ENCODE measurements around the gene NUP188. TPM values are rescaled to one million over a fixed set of nuclear protein-coding genes. Genes with fewer than 3 reads are reported as not detected.

Gene NUP188
- total and polyA plus RNA-seq, 2 donors (not counting 3 experiments of a cell fraction or from before 2014, with no cell fraction given): 62.7 to 66.2 TPM

DNA sequence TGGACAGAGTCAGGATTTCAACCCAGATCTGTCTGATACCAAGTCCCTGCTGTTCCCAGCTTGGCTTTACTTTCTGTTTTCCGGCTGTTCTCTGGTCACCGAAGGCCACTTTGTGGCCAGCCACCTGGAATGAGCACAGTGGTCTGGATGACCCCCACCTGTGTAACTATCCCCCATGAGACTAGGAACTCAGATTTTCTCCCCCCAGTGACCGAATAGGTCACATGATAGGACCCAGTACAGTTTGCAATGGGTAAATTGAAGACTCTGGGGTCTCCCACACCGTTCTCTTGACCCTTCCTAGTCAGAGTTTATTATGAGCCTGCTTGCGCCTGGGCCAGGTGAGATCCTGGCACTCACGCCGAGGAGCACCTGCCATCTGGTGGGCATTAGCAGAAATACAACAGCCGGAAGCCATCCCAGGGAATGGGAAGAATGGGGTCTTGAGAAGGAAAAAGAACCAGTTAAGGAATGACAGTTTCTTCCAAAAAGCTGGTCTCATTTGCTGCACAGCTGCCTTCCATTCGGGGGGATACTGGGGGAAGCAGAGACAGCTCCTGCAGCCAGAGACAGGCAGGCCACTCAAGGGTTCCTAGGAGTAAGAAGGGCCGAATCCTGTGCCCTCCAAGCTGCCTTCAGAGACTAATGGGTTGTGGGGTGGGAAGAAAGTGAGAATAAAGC lies 19.6 kb upstream of the NUP188 start:
- FAIRE-seq (peak; percentile 49), DNase-seq (ENCODE audit: low read depth, low spot score) (peak; percentile 65)
- H2AFZ ChIP-seq (ENCODE audit: low read depth, low read length): no peak overlapping the region
- no peak overlapping the region for H3K4me3 ChIP-seq (replicated peaks in 1 of 3; ENCODE audit: insufficient read depth in 1 of 3, low read depth in 1 of 3, low read length in 3 of 3)
- H3K79me2 ChIP-seq (ENCODE audit: control insufficient read depth, insufficient read depth, low read length): no peaks in the 10 kb centered on the region
- H3K27ac ChIP-seq (ENCODE audit: insufficient read depth, low read depth, low read length): no peak overlapping the region
- H3K4me2 ChIP-seq (ENCODE audit: insufficient read depth, low read length): no peak overlapping the region
- H3K9ac ChIP-seq (replicated peaks; ENCODE audit: extremely low read depth, insufficient read depth, low read length): no peak overlapping the region
- ChIA-PET CTCF (interaction anchor here (0.7 to 7.2 kb wide), 27 partner anchors 8 to 195 kb away, joined by 3 to 146 read pairs (median 4); partner anchors contain the start of genes ENDOG, KYAT1, LRRC8A and SH3GLB2), POLR2A (no interaction called here)
- no peaks in the 10 kb centered on the region for H3K9me3 ChIP-seq (replicated peaks; ENCODE audit: control insufficient read depth, insufficient read depth, low read length)
- TF ChIP-seq, protein P1, sequence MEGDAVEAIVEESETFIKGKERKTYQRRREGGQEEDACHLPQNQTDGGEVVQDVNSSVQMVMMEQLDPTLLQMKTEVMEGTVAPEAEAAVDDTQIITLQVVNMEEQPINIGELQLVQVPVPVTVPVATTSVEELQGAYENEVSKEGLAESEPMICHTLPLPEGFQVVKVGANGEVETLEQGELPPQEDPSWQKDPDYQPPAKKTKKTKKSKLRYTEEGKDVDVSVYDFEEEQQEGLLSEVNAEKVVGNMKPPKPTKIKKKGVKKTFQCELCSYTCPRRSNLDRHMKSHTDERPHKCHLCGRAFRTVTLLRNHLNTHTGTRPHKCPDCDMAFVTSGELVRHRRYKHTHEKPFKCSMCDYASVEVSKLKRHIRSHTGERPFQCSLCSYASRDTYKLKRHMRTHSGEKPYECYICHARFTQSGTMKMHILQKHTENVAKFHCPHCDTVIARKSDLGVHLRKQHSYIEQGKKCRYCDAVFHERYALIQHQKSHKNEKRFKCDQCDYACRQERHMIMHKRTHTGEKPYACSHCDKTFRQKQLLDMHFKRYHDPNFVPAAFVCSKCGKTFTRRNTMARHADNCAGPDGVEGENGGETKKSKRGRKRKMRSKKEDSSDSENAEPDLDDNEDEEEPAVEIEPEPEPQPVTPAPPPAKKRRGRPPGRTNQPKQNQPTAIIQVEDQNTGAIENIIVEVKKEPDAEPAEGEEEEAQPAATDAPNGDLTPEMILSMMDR (IDR thresholded peaks at IDR 0.05; ENCODE audit: extremely low read depth in 1 of 2, insufficient read depth in 1 of 2, low read depth in 1 of 2, low read length in 2 of 2): peak; percentile 74 to 79
- no peak for TF ChIP-seq JUN (IDR thresholded peaks at IDR 0.05; ENCODE audit: borderline replicate concordance, insufficient read depth, insufficient read length, low read depth)
- H3K27me3 ChIP-seq (ENCODE audit: control insufficient read depth in 2 of 2, insufficient read depth in 2 of 2, low read length in 2 of 2): no peaks in the 10 kb centered on the region
- H4K20me1 ChIP-seq (replicated peaks; ENCODE audit: control insufficient read depth, extremely low read depth, insufficient read depth, low read length): no peaks in the 10 kb centered on the region
- no peaks in the 10 kb centered on the region for H3K36me3 ChIP-seq (ENCODE audit: control insufficient read depth in 2 of 2, extremely low read depth in 1 of 2, insufficient read depth in 2 of 2, low read length in 2 of 2)
- no TSS peak for BruUV-seq (replicated peaks)
- intact Hi-C loops (cut with micrococcal nuclease): loop anchor here (1.0 to 5.0 kb wide), 4 partner anchors 46 to 195 kb away; partner anchors contain the start of genes ENDOG, KYAT1 and LRRC8A
- H3K4me1 ChIP-seq (ENCODE audit: control insufficient read depth, extremely low read depth, insufficient read depth, low read length): no peaks in the 10 kb centered on the region
- H3K9me1 ChIP-seq (replicated peaks; ENCODE audit: control insufficient read depth, extremely low read depth, insufficient read depth, low read length): no peaks in the 10 kb centered on the region
- dilution Hi-C loops (cut with MboI; ENCODE audit: extremely low pct_ligation_motif_present, low sequenced_read_pairs): no loop called here

GRCh38 chr9:128928624-128929023 lies 18.9 kb upstream of the NUP188 start:
- H3K79me2 ChIP-seq (ENCODE audit: control insufficient read depth, insufficient read depth, low read length): no peaks in the 10 kb centered on the region
- dilution Hi-C loops (cut with MboI; ENCODE audit: extremely low pct_ligation_motif_present, low sequenced_read_pairs): no loop called here
- H3K4me3 ChIP-seq (replicated peaks in 1 of 3; ENCODE audit: insufficient read depth in 1 of 3, low read depth in 1 of 3, low read length in 3 of 3): no peak overlapping the region
- H3K36me3 ChIP-seq (ENCODE audit: control insufficient read depth in 2 of 2, extremely low read depth in 1 of 2, insufficient read depth in 2 of 2, low read length in 2 of 2): no peaks in the 10 kb centered on the region
- H2AFZ ChIP-seq (ENCODE audit: low read depth, low read length): no peak overlapping the region
- BruUV-seq (replicated peaks): no TSS peak
- no peaks in the 10 kb centered on the region for H3K9me1 ChIP-seq (replicated peaks; ENCODE audit: control insufficient read depth, extremely low read depth, insufficient read depth, low read length)
- H3K9me3 ChIP-seq (replicated peaks; ENCODE audit: control insufficient read depth, insufficient read depth, low read length): no peaks in the 10 kb centered on the region
- no peak overlapping the region for H3K27ac ChIP-seq (ENCODE audit: insufficient read depth, low read depth, low read length)
- H3K4me1 ChIP-seq (ENCODE audit: control insufficient read depth, extremely low read depth, insufficient read depth, low read length): no peaks in the 10 kb centered on the region
- intact Hi-C loops (cut with micrococcal nuclease): loop anchor here (1.0 to 5.0 kb wide), 4 partner anchors 46 to 195 kb away; partner anchors contain the start of genes ENDOG, KYAT1 and LRRC8A
- DNase-seq (ENCODE audit: low read depth, low spot score) (no peak), FAIRE-seq (no peak)
- no peak for TF ChIP-seq POLR2AphosphoS5 (IDR thresholded peaks at IDR 0.05; ENCODE audit: insufficient read depth, low read depth, low read length)
- TF ChIP-seq EZH2 (IDR thresholded peaks at IDR 0.05; ENCODE audit: borderline replicate concordance, low read depth, low read length, severe bottlenecking): no peak
- no peak for TF ChIP-seq GATA2 (IDR thresholded peaks at IDR 0.05; ENCODE audit: insufficient read depth, insufficient read length, low read depth, low read length)
- TF ChIP-seq, protein P1 (IDR thresholded peaks at IDR 0.05; ENCODE audit: extremely low read depth in 1 of 2, insufficient read depth in 1 of 2, low read depth in 1 of 2, low read length in 2 of 2): no peak
- TF ChIP-seq FOS (IDR thresholded peaks at IDR 0.05; ENCODE audit: borderline replicate concordance, insufficient read depth, low read length): no peak
- TF ChIP-seq POLR2A (IDR thresholded peaks at IDR 0.05; ENCODE audit: low read depth, low read length): no peak
- no peak for TF ChIP-seq JUN (IDR thresholded peaks at IDR 0.05; ENCODE audit: borderline replicate concordance, insufficient read depth, insufficient read length, low read depth)
- TF ChIP-seq MYC (IDR thresholded peaks at IDR 0.05; ENCODE audit: low read depth, low read length): no peak
- no peak for TF ChIP-seq MAX (IDR thresholded peaks at IDR 0.05; ENCODE audit: insufficient read depth, insufficient read length)
- H3K4me2 ChIP-seq (ENCODE audit: insufficient read depth, low read length): no peak overlapping the region
- no peaks in the 10 kb centered on the region for H4K20me1 ChIP-seq (replicated peaks; ENCODE audit: control insufficient read depth, extremely low read depth, insufficient read depth, low read length)
- CTCF ChIA-PET: interaction anchor here (0.6 to 7.2 kb wide), 23 partner anchors 8 to 195 kb away, joined by 3 to 146 read pairs (median 5); partner anchors contain the start of genes ENDOG, KYAT1, LRRC8A and SH3GLB2
- no peak overlapping the region for H3K9ac ChIP-seq (replicated peaks; ENCODE audit: extremely low read depth, insufficient read depth, low read length)
- no peaks in the 10 kb centered on the region for H3K27me3 ChIP-seq (ENCODE audit: control insufficient read depth in 2 of 2, insufficient read depth in 2 of 2, low read length in 2 of 2)
- POLR2A ChIA-PET: no interaction called here

Measured in endothelial cell of umbilical vein (primary cell).